Endothelial cell of umbilical vein (primary cell): Measurements from ENCODE around the gene SPRY4. TPM values are rescaled to one million over a fixed set of nuclear protein-coding genes. Genes with fewer than 3 reads are reported as not detected.

Experiments used
- BruUV-seq: library from RNA; stranded (reverse); fragments of 400-500 nt; replicated peaks from 2 replicates; lab custom pipeline; 2021; lab: Mats Ljungman, UMichigan
- CTCF ChIA-PET: fragments of 300-600, 350-600 bp; sonication (Branson Sonifier 250); formaldehyde crosslinking; loops from one replicate; lab custom pipeline; 2021; ENCODE audit warnings: antibody characterized with exemption, inconsistent platforms; lab: Charles Lee
- POLR2A ChIA-PET: fragments of 300-600, 350-600 bp; sonication (Branson Sonifier 250); formaldehyde crosslinking; loops from one replicate; lab custom pipeline; 2021; ENCODE audit warnings: antibody characterized with exemption, inconsistent platforms; lab: Charles Lee
- DNase-seq: peaks from one replicate; pipeline ENCODE4 v3.0.0-alpha.2; 2011; ENCODE audit warnings: low read depth, low spot score
- FAIRE-seq: peaks from 2 replicates; lab custom pipeline; 2011; peaks lifted over from hg19 to GRCh38; lab: Jason Lieb, UNC
- H2AFZ ChIP-seq: 2 replicates; pipeline ENCODE4 v1.6.0; 2012; ENCODE audit warnings: low read depth, low read length, control low read depth, inconsistent platforms
- H3K27ac ChIP-seq: 2 replicates; pipeline ENCODE4 v1.5.1; 2011; ENCODE audit warnings: low read depth, mild to moderate bottlenecking, control low read depth, low read length, moderate library complexity; ENCODE audit not compliant: insufficient read depth
- H3K27me3 ChIP-seq, 2 experiments: 2 replicates each; pipeline versions ENCODE4 v1.6.0 to v1.6.1; 2011; ENCODE audit warnings: low read length in 2 of 2, mixed read lengths in 1 of 2; ENCODE audit not compliant: control insufficient read depth in 2 of 2, insufficient read depth in 2 of 2
- H3K36me3 ChIP-seq, 2 experiments: 2 replicates in 1 of 2; 3 replicates in 1 of 2; pipeline ENCODE4 v1.5.1; 2011; ENCODE audit warnings: low read length in 2 of 2, mild to moderate bottlenecking in 1 of 2, moderate library complexity in 1 of 2; ENCODE audit not compliant: control insufficient read depth in 2 of 2, insufficient read depth in 2 of 2; ENCODE audit errors: extremely low read depth in 1 of 2
- H3K4me1 ChIP-seq: 3 replicates; pipeline ENCODE4 v1.5.1; 2011; ENCODE audit warnings: mild to moderate bottlenecking, low read length; ENCODE audit not compliant: control insufficient read depth, insufficient read depth; ENCODE audit errors: extremely low read depth
- H3K4me2 ChIP-seq: 2 replicates; pipeline ENCODE4 v1.6.1; 2011; ENCODE audit warnings: low read length, control low read depth, mixed read lengths; ENCODE audit not compliant: insufficient read depth
- H3K4me3 ChIP-seq, 3 experiments: fragments of 200-600 bp in 1 of 3; sonication (generic), shearing (Covaris generic) in 1 of 3; replicated peaks in 1 of 3; 2 replicates each; pipeline ENCODE4 v1.5.1; 2011 to 2016; ENCODE audit warnings: control low read depth in 3 of 3, low read length in 3 of 3, mild to moderate bottlenecking in 2 of 3, inconsistent platforms in 1 of 3, low read depth in 1 of 3, moderate library complexity in 1 of 3; ENCODE audit not compliant: insufficient read depth in 1 of 3
- H3K79me2 ChIP-seq: 2 replicates; pipeline ENCODE4 v1.6.0; 2012; ENCODE audit warnings: low read length, inconsistent platforms; ENCODE audit not compliant: control insufficient read depth, insufficient read depth
- H3K9ac ChIP-seq: replicated peaks from 2 replicates; pipeline ENCODE3; 2011; ENCODE audit warnings: low read length, control low read depth; ENCODE audit not compliant: insufficient read depth; ENCODE audit errors: extremely low read depth
- H3K9me1 ChIP-seq: replicated peaks from 3 replicates; pipeline ENCODE4 v1.6.0; 2011; ENCODE audit warnings: mild to moderate bottlenecking, low read length; ENCODE audit not compliant: control insufficient read depth, insufficient read depth; ENCODE audit errors: extremely low read depth
- H3K9me3 ChIP-seq: replicated peaks from 2 replicates; pipeline ENCODE4 v1.5.1; 2012; ENCODE audit warnings: low read length, inconsistent platforms; ENCODE audit not compliant: control insufficient read depth, insufficient read depth
- H4K20me1 ChIP-seq: replicated peaks from 2 replicates; pipeline ENCODE3; 2011; ENCODE audit warnings: mild to moderate bottlenecking, low read length; ENCODE audit not compliant: control insufficient read depth, insufficient read depth; ENCODE audit errors: extremely low read depth
- EZH2 ChIP-seq: IDR thresholded peaks from 2 replicates; pipeline ENCODE4 v1.6.1; 2012; ENCODE audit warnings: borderline replicate concordance, low read depth, mild to moderate bottlenecking, moderate library complexity, low read length, inconsistent platforms; ENCODE audit not compliant: severe bottlenecking
- FOS ChIP-seq: IDR thresholded peaks from 2 replicates; pipeline ENCODE4 v1.6.1; 2011; ENCODE audit warnings: mild to moderate bottlenecking, low read length, moderate library complexity, borderline replicate concordance; ENCODE audit not compliant: insufficient read depth
- GATA2 ChIP-seq: IDR thresholded peaks from 2 replicates; pipeline ENCODE4 v1.7.0; 2011; ENCODE audit warnings: low read depth, mild to moderate bottlenecking, moderate library complexity, mixed read lengths, low read length; ENCODE audit not compliant: insufficient read length, insufficient read depth
- JUN ChIP-seq: IDR thresholded peaks from 2 replicates; pipeline ENCODE4 v1.6.1; 2011; ENCODE audit warnings: borderline replicate concordance, low read depth; ENCODE audit not compliant: insufficient read length, insufficient read depth
- MYC ChIP-seq: IDR thresholded peaks from one replicate; pipeline ENCODE4 v1.6.1; 2011; ENCODE audit warnings: mild to moderate bottlenecking, low read depth, low read length
- POLR2A ChIP-seq: IDR thresholded peaks from 2 replicates; pipeline ENCODE4 v1.6.1; 2012; ENCODE audit warnings: low read depth, mild to moderate bottlenecking, control low read depth, low read length
- POLR2AphosphoS5 ChIP-seq: IDR thresholded peaks from 2 replicates; pipeline ENCODE4 v1.6.1; 2012; ENCODE audit warnings: low read depth, mild to moderate bottlenecking, control low read depth, low read length, moderate library complexity; ENCODE audit not compliant: insufficient read depth
- dilution Hi-C: fragments of 300-500 bp; cut with MboI; formaldehyde crosslinking; loops from one replicate; pipeline ENCODE4 v1.15.0; 2019; ENCODE audit warnings: low sequenced_read_pairs; ENCODE audit not compliant: extremely low pct_ligation_motif_present
- intact Hi-C: fragments of 100-400 bp; cut with micrococcal nuclease; formaldehyde crosslinking; loops from one replicate; pipeline ENCODE4 v1.10.0; 2022
- polyA plus RNA-seq, 4 experiments: library from polyadenylated mRNA; depleted of rRNA in 3 of 4; stranded (reverse) in 3 of 4; unstranded in 1 of 4; fragments of >200 nt; gene quantifications; 2 replicates each; pipeline versions ENCODE4 v1.2.1 to v1.2.3, GENCODE V29; 2011 to 2012; ENCODE audit warnings: missing spikeins in 1 of 4
- total RNA-seq: library from RNA; stranded (reverse); gene quantifications from 2 replicates; pipeline ENCODE4 v1.2.3, GENCODE V29; 2021
- TF ChIP-seq, protein P1 (sequence below): IDR thresholded peaks from 2 replicates; pipeline ENCODE4 v1.6.1; 2011; ENCODE audit not compliant: insufficient read depth, insufficient read length
- TF ChIP-seq, protein P2 (sequence below), 2 donors: IDR thresholded peaks; 1 replicate in 1 of 2; 2 replicates in 1 of 2; pipeline ENCODE4 v1.5.1; 2011; ENCODE audit warnings: low read length in 2 of 2, mild to moderate bottlenecking in 2 of 2, moderate library complexity in 2 of 2, control low read depth in 1 of 2, inconsistent platforms in 1 of 2, low read depth in 1 of 2; ENCODE audit not compliant: insufficient read depth in 1 of 2; ENCODE audit errors: extremely low read depth in 1 of 2

SPRY4 gene
- total and polyA plus RNA-seq, 2 donors (not counting 3 experiments of a cell fraction or from before 2014, with no cell fraction given), result 9.3 to 33.9 TPM

DNA sequence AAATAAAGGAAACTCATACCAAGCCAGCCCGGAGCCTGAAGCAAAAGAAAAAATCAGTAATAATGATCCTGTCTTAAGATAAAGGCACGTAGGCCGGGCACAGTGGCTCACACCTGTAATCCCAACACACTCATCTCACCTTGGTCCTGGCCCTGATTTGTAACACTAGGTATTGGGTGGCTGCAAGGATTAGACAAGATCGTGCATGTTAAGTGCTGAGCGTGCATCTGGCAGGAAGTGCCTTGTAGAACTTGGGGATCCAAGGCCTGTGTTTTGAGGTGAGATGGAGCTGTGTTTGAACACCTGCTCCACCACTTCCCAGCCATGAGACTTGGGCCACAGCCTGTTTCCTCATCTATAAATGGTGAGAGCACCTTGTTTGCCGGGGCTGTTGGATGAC lies 41.5 kb downstream of the SPRY4 start:
- H3K79me2 ChIP-seq, result no peaks in the 10 kb centered on the region
- H3K4me1 ChIP-seq, result peaks cover 28% of the 10 kb centered on the region
- ChIA-PET CTCF (no interaction called here), POLR2A (no interaction called here)
- no peaks in the 10 kb centered on the region for H3K27me3 ChIP-seq
- H3K9me1 ChIP-seq, result no peaks in the 10 kb centered on the region
- H2AFZ ChIP-seq, result no peak overlapping the region
- no TSS peak for BruUV-seq
- H3K4me3 ChIP-seq, result no peak overlapping the region
- no peak overlapping the region for H3K9ac ChIP-seq
- H3K36me3 ChIP-seq, result no peaks in the 10 kb centered on the region
- no peak overlapping the region for H3K4me2 ChIP-seq
- dilution Hi-C loops (no loop called here), intact Hi-C loops (no loop called here)
- TF ChIP-seq GATA2 (no peak), FOS (no peak), POLR2AphosphoS5 (no peak), POLR2A (no peak), MYC (no peak), EZH2 (no peak), JUN (no peak)
- TF ChIP-seq, protein P1, sequence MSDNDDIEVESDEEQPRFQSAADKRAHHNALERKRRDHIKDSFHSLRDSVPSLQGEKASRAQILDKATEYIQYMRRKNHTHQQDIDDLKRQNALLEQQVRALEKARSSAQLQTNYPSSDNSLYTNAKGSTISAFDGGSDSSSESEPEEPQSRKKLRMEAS, result no peak
- TF ChIP-seq, protein P2, sequence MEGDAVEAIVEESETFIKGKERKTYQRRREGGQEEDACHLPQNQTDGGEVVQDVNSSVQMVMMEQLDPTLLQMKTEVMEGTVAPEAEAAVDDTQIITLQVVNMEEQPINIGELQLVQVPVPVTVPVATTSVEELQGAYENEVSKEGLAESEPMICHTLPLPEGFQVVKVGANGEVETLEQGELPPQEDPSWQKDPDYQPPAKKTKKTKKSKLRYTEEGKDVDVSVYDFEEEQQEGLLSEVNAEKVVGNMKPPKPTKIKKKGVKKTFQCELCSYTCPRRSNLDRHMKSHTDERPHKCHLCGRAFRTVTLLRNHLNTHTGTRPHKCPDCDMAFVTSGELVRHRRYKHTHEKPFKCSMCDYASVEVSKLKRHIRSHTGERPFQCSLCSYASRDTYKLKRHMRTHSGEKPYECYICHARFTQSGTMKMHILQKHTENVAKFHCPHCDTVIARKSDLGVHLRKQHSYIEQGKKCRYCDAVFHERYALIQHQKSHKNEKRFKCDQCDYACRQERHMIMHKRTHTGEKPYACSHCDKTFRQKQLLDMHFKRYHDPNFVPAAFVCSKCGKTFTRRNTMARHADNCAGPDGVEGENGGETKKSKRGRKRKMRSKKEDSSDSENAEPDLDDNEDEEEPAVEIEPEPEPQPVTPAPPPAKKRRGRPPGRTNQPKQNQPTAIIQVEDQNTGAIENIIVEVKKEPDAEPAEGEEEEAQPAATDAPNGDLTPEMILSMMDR (IDR thresholded peaks at IDR 0.05; ENCODE audit: extremely low read depth in 1 of 2, insufficient read depth in 1 of 2, low read depth in 1 of 2, low read length in 2 of 2), result no peak
- no peaks in the 10 kb centered on the region for H4K20me1 ChIP-seq
- H3K27ac ChIP-seq, result no peak overlapping the region
- FAIRE-seq (no peak), DNase-seq (no peak)
- H3K9me3 ChIP-seq, result no peaks in the 10 kb centered on the region
